Activated T-cell treated with anti-CD3 and anti-CD28 coated beads, Interleukin-2, amount 50 U/mL, for 1 hour (primary cell): ENCODE results near the gene GRPEL1.

ENCODE experiments used
- DNase-seq: peaks from one replicate; pipeline ENCODE4 v3.0.0-alpha.2; 2020

Gene GRPEL1

GRCh38 chr4:7062816-7063215 lies 5.0 kb downstream of the GRPEL1 start:
- DNase-seq: no peak

- DNase-seq: no peak
Measured at GRCh38 chr4:7061815-7062214, 6.0 kb downstream of the GRPEL1 start.

DNA sequence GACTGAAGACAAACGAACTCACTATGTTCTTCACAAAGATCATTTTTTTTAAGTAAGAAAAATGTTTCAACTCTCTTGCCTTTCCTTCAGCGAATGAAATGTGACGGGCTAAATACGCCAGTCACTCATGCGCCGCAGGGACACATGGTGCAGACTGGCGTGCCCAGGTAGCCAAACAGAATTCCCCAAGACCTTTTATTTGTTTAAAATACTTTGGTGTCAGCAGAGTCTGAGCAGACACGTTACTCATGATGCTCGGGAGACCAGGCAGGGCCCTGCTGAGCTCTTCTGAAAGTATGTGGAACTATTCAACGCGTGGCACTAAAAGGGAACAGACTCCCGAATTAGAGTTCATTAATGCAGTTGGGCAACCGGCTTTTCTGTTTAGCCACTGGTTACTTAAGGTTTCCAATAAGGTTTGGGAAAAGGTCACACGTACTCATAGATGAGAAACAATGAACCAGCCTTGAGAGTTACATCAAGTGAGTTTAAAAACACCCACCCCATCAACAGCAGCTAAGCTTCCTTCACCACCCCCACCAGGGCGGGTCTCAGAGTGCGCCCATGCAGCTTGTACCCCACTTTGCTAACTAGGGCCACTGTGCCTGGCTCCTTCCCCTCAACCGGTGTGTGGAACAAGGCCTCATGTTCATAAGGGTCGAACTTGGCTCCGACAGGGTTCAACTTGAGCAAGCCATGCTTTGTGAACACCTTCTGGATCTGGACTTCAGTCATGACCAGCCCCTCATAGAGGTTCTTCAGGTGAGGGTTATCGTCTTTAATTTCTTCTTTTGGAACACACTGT lies 7.3 kb downstream of the GRPEL1 start:
- DNase-seq: no peak

DNA sequence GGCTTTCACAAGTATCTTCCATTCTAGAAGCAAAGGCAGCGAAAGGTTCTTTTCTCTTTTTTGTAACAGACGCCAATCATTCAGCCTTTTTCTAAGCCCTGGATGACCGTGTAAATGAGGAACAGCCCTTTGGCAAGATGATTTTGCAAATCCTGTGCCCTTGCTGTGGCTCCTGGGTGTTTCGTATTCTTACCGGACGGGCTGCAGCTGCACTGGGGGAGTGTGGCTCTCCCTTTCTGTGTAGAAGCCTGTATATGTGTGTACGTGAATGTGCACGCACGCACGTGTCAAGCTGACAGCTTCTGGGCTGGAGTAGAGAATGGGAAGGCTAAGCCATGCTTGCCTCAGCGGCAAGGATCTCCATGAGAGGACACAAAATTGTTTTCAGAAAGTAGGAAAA lies 8.2 kb downstream of the GRPEL1 start:
- no peak for DNase-seq

DNA sequence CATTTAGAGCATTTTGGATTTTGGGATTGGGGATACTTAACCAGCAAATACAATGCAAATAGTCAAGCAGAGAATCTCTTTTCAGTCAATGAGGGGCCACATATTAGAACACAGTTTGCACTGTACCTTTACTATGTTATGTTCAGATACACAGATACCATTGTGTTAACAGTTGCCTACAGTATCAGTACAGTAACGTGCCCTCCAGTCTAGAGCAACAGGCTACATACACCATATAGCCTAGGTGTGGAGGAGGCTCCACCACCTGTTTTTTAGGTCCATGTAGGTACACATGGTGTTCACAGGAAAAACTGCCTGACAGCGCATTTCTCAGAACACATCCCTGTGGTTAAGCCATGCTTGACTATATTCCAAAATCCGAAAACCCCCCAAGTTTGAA lies 9.1 kb downstream of the GRPEL1 start:
- DNase-seq: no peak

DNA sequence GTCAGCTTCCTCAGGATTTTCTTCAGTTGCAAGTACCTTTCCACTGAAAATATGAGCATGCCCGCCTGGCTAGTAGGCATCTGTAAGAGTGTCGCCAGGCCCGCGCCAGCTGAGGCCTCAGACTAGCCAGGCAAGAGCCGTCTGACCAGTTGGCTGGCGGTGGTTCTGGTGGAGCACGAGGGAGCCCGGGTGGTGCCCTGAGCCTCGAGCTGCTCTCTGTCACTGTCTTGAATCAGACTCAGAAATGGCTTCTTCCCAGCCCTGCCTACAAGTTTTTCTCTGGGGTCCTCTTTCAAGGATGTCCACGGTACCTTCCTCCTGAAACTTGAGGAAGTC lies 11.9 kb downstream of the GRPEL1 start:
- DNase-seq: no peak

DNA sequence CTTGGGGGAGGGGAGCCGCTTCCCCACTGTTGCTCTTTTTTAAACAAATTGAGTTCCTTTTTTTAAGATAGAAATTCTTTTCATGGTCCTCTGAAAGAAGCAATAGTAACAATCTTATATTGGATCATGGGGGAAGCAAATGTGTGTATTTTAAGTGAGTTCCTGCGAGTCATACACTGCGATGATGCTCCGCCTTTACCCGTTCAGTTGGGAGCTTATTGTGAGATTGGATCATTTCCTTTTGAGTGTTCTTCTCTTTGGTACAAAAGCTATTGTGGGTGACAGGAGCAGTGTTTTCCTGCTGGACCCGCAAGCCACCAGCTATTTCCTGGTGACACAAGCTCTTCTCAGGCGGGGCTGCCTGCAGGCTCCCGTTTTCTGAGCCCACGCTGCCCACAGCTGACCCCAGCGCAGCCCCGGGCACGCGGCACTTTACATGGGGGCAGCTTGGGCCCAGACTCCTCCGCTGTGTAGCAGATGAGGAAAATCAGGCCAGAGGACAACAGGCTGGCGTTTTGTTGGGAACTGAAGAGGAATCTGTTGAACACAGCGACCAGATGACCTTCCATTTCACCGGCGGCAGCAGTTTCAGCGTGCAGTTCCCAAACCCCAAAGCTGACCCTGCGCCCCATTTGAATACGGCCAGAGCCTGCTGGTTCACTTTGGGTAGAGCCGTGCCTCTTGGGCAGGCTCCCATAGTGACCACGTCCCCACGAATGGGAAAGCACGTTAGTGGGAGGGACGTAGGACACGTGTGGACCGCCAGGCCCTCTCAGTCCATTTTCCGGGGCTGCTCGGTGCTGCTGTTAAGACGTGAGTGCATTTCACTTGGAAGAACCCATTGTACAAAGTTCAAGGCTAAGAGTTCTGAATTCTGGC lies 12.5 kb downstream of the GRPEL1 start:
- no peak for DNase-seq

DNA sequence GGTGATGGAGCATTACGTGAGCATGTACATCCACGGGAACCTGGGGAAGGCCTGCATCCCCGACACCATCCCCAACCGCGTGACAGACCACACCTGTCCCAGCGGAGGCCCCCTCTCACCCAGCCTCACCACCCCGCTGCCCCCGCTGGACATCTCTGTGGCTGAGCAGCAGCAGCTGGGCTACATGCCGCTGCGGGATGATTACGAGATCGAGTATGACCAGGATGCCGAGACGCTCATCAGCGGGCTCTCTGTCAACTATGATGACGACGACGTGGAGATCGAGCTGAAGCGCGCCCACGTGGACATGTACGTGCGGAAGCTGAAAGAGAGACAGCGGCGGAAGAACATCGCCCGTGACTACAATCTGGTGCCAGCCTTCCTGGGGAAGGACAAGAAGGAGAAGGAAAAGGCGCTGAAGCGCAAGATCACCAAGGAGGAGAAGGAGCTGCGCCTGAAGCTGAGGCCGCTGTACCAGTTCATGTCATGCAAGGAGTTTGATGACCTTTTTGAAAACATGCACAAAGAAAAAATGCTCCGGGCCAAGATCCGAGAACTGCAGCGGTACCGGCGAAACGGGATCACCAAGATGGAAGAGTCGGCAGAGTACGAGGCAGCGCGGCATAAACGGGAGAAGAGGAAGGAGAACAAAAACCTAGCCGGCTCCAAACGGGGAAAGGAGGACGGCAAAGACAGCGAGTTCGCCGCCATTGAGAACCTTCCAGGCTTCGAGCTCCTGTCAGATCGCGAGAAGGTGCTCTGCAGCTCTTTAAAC lies 13.6 kb downstream of the GRPEL1 start:
- DNase-seq: no peak

DNA sequence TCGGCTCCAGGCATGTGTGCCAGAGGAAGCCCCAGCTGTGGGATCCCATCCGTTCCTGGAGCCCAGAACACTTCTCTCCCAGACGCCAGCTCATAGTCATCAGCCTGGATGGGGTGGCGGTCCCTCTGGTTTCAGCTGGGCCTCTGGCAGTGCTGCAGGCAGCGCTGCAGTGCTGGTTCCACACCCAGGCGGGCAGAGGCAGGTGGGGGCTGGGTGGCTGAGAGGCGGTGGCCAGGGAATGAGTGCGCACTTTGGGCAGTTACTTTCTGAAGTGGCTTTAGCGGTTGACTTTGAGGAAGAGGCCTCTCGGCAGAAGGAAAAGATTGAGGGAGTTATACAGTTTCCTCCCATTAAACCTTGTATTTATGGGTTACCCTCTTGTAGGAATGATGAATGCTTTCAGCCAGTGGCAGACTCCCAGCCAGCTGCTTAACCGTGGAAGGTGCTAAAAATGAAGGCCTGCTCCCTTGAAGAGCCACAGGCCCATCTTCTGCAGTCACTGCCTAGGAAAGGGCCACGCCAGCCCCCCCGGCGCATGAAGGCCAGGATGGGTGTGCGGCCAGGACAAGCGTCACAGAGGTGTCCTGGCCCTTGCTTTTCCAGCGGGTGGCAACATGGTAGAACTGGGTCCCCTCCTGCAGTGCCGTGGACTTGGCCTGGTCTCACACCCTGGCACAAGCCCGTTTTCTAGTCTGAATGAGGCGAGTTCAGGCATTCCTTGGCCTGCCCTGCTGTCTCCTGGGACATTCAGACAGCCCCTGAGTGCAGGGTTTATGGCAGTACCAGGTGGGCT lies 14.7 kb downstream of the GRPEL1 start:
- DNase-seq: no peak

GRCh38 chr4:7052313-7052712 lies 15.6 kb downstream of the GRPEL1 start:
- no peak for DNase-seq

DNA sequence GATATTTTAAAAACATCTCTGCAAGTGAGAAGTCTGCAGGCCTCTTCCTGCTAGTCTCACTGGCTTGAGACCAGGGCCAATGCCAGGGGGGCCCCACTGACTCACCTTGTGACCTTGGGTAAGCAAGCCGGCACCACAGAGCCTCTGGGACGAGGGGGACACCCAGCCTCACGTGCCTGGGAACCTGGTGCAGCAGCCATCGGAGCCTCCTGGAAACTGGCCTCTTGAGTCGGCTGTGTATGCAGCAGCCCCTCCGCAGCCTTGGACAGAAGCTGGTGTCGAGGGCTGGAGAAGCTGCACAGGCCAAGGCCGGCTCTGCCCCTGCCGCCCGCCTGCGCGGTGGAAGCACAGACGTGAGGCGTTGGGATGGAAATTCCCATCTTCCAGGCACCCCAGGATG lies 16.0 kb downstream of the GRPEL1 start:
- no peak for DNase-seq

GRCh38 chr4:7051144-7051495 lies 16.7 kb downstream of the GRPEL1 start:
- DNase-seq: no peak

DNA sequence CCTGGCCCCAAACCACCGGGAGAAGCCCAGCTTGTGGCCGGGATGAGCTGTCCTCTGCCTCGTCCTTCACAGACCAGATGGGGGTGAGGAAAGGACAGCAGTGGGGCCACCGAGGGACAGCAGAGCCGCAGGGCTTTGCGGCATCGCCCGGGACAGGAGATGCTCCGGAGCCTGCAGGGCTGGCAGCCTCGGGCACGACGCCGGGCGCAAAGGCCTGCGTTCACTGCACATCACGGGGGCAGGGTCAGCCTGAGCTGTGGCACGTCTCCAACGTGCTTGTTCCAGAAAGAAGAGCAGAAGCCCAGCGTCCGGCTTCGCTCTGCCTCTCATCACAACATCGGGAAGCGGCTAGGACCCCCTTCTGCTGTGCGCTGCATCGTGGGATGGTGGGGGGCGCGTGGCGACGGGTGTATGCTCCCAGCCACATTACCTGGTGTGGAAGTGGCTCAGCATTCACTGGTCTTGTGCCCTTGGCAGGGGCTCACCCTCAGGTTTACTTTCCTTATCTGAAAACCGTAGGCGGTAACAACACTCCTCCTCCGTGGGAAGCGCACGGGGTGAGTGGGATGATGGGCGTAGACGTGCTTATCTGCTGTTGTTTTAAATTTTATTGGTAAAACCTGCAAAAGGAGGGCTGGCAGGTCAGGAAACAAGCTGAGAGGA lies 17.3 kb downstream of the GRPEL1 start:
- no peak for DNase-seq

GRCh38 chr4:7049739-7050138 lies 18.1 kb downstream of the GRPEL1 start:
- DNase-seq: no peak

DNA sequence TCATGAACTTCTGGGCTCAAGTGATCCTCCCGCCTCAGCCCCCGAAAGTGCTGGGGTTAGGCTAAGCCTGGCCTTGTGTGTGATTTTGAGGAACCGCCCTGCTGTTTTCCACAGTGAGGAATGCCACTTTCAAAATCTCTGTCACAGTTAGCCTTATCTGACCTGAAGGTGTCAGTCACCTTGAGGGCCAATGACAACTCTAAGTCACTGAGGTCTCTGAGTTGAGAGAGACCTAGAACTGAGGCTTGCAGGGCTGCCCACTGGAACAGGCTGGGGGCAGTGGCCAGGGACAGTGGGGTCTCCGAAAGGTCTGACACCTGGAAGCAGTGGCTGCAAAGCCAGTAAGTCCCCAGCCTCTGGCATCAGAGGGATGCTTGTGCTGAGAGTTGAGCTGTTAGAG lies 18.6 kb downstream of the GRPEL1 start:
- no peak for DNase-seq

DNA sequence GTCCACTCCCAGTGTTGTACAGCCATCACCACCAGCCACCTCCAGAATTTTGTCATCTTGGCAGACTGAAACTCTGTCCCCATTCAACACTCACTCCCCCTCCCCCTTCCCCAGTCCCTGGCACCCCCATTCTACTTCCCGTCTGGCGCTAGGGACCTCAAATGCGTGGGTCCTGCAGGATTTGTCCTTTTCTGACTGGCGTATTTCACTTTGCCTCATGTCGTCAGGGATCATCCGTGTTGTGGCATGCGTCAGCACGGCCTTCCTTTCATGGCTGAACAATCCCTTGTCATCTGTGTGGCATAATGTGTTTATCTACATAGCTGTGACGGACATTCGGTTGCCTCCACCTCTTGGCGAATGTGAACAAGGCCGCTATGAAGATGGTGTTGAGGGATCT lies 19.2 kb downstream of the GRPEL1 start:
- no peak for DNase-seq

- DNase-seq: no peak
Measured at GRCh38 chr4:7046971-7047370, 20.9 kb downstream of the GRPEL1 start.

DNA sequence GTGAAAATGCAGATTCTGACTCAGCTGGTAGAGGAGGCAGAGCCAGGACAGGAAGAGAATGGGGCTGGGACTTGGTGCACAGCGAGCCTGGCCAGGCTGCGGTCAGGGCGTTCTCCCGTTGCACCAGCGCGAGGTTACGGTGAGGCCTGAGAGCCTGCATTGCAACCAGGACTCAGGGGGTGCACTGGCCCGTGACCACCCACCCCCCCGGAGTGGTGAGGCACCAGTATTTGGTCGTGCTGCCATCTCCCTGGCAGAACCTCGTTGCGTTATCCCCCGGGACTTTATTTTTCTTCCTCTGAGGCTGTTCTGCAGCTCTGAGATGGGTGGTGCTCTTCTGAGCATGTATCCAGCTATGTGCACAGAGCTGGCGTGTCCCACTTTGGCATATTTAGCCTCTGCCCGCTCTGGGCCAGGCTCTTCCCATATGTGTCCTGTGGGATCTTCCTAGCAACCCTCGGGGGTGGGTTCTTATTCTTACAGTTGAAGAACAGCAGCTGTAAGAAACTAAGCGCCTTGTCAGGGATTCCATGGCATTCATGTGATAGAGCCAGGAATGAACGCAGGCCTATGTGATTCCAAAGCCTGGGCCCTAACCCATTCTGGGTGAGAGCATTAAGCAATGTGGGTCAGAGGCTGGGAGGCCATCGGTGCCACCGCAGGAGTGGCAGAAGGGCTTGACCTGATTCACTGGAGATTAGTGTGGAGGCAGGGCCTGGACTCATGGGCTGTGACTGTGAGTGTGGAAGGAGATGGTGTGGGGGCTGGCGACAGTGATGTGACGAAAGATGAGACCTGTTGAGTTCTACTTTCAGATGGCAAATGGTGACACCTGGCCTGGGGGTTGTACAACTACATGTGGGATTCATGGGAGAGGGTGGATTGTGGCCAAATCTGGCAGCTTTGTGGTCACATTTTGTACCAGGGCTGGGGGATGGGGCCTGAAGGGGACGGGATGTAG lies 21.6 kb downstream of the GRPEL1 start:
- DNase-seq: no peak

DNA sequence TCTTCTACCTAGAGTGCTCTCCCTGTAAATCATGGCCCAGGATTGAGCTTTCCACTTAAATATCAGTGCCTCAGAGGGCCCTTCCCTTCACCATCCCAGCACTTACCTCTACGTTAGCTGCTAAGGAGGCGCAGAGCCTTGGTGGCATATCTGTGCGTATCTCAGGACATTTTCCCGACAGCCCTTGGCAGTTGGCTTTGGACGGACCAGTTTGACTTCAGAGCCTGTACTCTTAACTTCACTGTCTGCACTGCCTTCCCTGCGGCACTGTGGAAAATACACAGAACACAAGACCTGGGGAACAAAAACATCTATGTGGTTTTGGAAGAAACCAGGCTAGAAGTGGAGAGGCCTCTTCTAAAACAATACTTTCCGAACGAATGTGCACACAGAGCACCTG lies 22.3 kb downstream of the GRPEL1 start:
- DNase-seq: no peak

DNA sequence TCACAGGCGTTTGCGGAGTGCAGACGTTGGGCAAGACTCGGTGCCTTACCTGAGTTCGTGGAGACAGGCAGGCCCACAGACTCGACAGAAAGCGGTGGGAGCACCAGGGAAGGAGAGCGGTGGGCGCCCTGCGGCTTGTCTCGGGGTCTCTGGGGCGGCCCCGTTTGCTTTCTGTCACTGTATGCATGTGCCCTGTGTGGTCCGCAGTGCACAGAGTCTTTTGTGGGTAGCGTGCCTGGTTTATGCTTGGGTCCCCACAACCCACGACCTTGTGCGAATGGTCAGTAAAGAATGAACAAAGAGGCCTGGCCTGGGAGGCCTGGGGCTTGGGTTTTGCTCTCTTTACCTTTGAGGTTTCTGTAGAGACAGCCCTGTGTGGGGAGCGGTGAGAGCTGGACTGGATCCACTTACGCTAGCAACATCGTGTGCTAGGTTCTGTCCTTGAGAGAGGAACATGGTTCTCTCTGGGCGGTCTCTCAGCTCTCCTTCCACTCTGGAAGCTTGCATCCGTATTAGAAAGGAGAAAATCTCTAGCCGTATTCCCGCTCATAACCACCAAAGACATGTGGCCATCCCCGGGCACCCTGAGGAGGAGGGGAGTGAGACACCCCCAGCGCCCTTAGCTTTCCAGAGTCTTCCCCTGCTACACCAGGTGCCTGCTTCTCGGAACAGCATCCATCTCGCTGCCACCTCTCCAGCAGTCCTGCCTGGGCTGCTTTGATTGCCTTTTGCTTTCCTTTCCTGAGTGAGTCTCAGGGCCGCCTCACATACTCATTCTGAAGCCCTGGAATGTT lies 23.5 kb downstream of the GRPEL1 start:
- no peak for DNase-seq
